GM18507 (cell line): ENCODE measurements around the gene THAP12.

Experiments
- DNase-seq: peaks from one replicate; pipeline ENCODE4 v3.0.0; 2011; ENCODE audit warnings: low read depth; ENCODE audit not compliant: insufficient read length; ENCODE audit errors: extremely low spot score
- FAIRE-seq: peaks from 2 replicates; lab custom pipeline; 2011; peaks lifted over from hg19 to GRCh38; lab: Jason Lieb, UNC

Gene THAP12

GRCh38 chr11:76313913-76314740, 66.8 kb downstream of the THAP12 start:
- DNase-seq (no peak), FAIRE-seq (no peak)

- DNase-seq = no peak
- no peak for FAIRE-seq
These were observed 67.7 kb downstream of the THAP12 start for GRCh38 chr11:76313271-76313670.

GRCh38 chr11:76310832-76311595, 69.9 kb downstream of the THAP12 start:
- FAIRE-seq (no peak), DNase-seq (no peak)

GRCh38 chr11:76307978-76308747, 72.8 kb downstream of the THAP12 start:
- FAIRE-seq (no peak), DNase-seq (no peak)

- FAIRE-seq = no peak
- DNase-seq = no peak
These were observed 73.5 kb downstream of the THAP12 start for GRCh38 chr11:76307396-76307795.

- no peak for DNase-seq
- no peak for FAIRE-seq
These were observed 77.5 kb downstream of the THAP12 start for GRCh38 chr11:76303399-76303798.

GRCh38 chr11:76302996-76303395, 77.9 kb downstream of the THAP12 start:
- no peak for FAIRE-seq
- DNase-seq = no peak
